Caco-2 (cell line): ENCODE measurements around the gene LRBA. TPM values are rescaled to one million over a fixed set of nuclear protein-coding genes. Genes with fewer than 3 reads are reported as not detected.

ENCODE experiments used
- BruUV-seq: library from RNA; stranded (reverse); fragments of 400-500 nt; replicated peaks from 2 replicates; lab custom pipeline; 2021; lab: Mats Ljungman, UMichigan
- CTCF ChIA-PET: fragments of 300-600 bp; sonication (Branson Sonifier 250); formaldehyde crosslinking; loops from one replicate; lab custom pipeline; 2022; ENCODE audit warnings: antibody characterized with exemption; lab: Charles Lee
- POLR2A ChIA-PET: fragments of 300-600 bp; sonication (Branson Sonifier 250); formaldehyde crosslinking; loops from one replicate; lab custom pipeline; 2022; ENCODE audit warnings: antibody characterized with exemption; lab: Charles Lee
- DNase-seq, 2 experiments: peaks; one replicate each; pipeline versions ENCODE4 v3.0.0 to v3.0.0-alpha.2; 2020 to 2022
- H3K27me3 ChIP-seq: replicated peaks from 2 replicates; pipeline ENCODE4 v1.6.0; 2011; ENCODE audit warnings: low read length; ENCODE audit not compliant: control insufficient read depth, insufficient read depth
- H3K36me3 ChIP-seq: 2 replicates; pipeline ENCODE4 v1.5.1; 2011; ENCODE audit warnings: low read length; ENCODE audit not compliant: control insufficient read depth, insufficient read depth
- H3K4me1 ChIP-seq: fragments of 250-450 bp; sonication (Bioruptor Pico); 2 replicates; pipeline ENCODE4 v1.5.1; 2020; ENCODE audit warnings: mild to moderate bottlenecking
- H3K4me3 ChIP-seq: 2 replicates; pipeline ENCODE4 v1.5.1; 2011; ENCODE audit warnings: low read depth, mild to moderate bottlenecking, control low read depth, low read length
- H3K9me3 ChIP-seq: fragments of 250-450 bp; sonication (Bioruptor Pico); 2 replicates; pipeline ENCODE4 v1.5.1; 2020; ENCODE audit warnings: mild to moderate bottlenecking, moderate library complexity
- H3K27ac Mint-ChIP-seq: one replicate; pipeline ENCODE4 v1.8.0; 2022; ENCODE audit warnings: mixed read lengths; ENCODE audit not compliant: unreplicated experiment
- H3K27me3 Mint-ChIP-seq: one replicate; pipeline ENCODE4 v1.8.0; 2022; ENCODE audit warnings: mixed read lengths; ENCODE audit not compliant: insufficient read depth, unreplicated experiment
- H3K36me3 Mint-ChIP-seq: one replicate; pipeline ENCODE4 v1.8.0; 2022; ENCODE audit warnings: mild to moderate bottlenecking, mixed read lengths; ENCODE audit not compliant: insufficient read depth, unreplicated experiment
- H3K4me1 Mint-ChIP-seq: one replicate; pipeline ENCODE4 v1.8.0; 2022; ENCODE audit warnings: low read depth, mixed read lengths; ENCODE audit not compliant: unreplicated experiment
- H3K4me3 Mint-ChIP-seq: one replicate; pipeline ENCODE4 v1.8.0; 2022; ENCODE audit warnings: mild to moderate bottlenecking, moderate library complexity, mixed read lengths; ENCODE audit not compliant: unreplicated experiment
- H3K9me3 Mint-ChIP-seq: one replicate; pipeline ENCODE4 v1.8.0; 2022; ENCODE audit warnings: mixed read lengths; ENCODE audit not compliant: unreplicated experiment
- CTCF ChIP-seq, 2 experiments: fragments of 200-600 bp in 1 of 2; IDR thresholded peaks; 1 replicate in 1 of 2; 2 replicates in 1 of 2; pipeline versions ENCODE4 v1.5.1 to v1.8.0; 2011 to 2022; ENCODE audit warnings: antibody characterized with exemption in 1 of 2, control low read depth in 1 of 2, inconsistent platforms in 1 of 2, low read depth in 1 of 2, low read length in 1 of 2, mild to moderate bottlenecking in 1 of 2, moderate library complexity in 1 of 2; ENCODE audit not compliant: insufficient read depth in 1 of 2, severe bottlenecking in 1 of 2, unreplicated experiment in 1 of 2
- intact Hi-C: fragments of 100-400 bp; cut with micrococcal nuclease; formaldehyde crosslinking; loops from one replicate; pipeline ENCODE4 v1.10.0; 2022; ENCODE audit not compliant: unreplicated experiment
- total RNA-seq: library from RNA; stranded (reverse); gene quantifications from 2 replicates; pipeline ENCODE4 v1.2.3, GENCODE V29; 2022

The LRBA gene
- total RNA-seq, 1 experiment from 2014 or later: 53.2 TPM

- H3K9me3 Mint-ChIP-seq: no peaks in the 10 kb centered on the region
- Histone ChIP-seq H3K27me3 (no peaks in the 10 kb centered on the region), H3K4me3 (no peak overlapping the region), H3K4me1 (no peaks in the 10 kb centered on the region), H3K9me3 (no peaks in the 10 kb centered on the region), H3K36me3 (no peaks in the 10 kb centered on the region)
- POLR2A ChIA-PET: no interaction called here
- no TSS peak for BruUV-seq
- no peaks in the 10 kb centered on the region for H3K36me3 Mint-ChIP-seq
- no peak overlapping the region for H3K27ac Mint-ChIP-seq
- H3K4me3 Mint-ChIP-seq: no peak overlapping the region
- intact Hi-C loops: no loop called here
- CTCF ChIA-PET: no interaction called here
- H3K4me1 Mint-ChIP-seq: no peaks in the 10 kb centered on the region
- H3K27me3 Mint-ChIP-seq: no peaks in the 10 kb centered on the region
- TF ChIP-seq CTCF (IDR thresholded peaks at IDR 0.05; ENCODE audit: insufficient read depth in 1 of 2, low read depth in 1 of 2, low read length in 1 of 2, severe bottlenecking in 1 of 2, unreplicated experiment in 1 of 2): no peak
- no peak for DNase-seq
Observed at GRCh38 chr4:150534818-150535217, 480.3 kb downstream of the LRBA start.

GRCh38 chr4:150533673-150534072 is 481.4 kb downstream of the LRBA start:
- ChIA-PET CTCF (no interaction called here), POLR2A (no interaction called here)
- H3K4me1 Mint-ChIP-seq: no peaks in the 10 kb centered on the region
- H3K36me3 Mint-ChIP-seq: no peaks in the 10 kb centered on the region
- no peaks in the 10 kb centered on the region for H3K9me3 Mint-ChIP-seq
- H3K4me3 Mint-ChIP-seq: no peak overlapping the region
- no peak overlapping the region for H3K27ac Mint-ChIP-seq
- Histone ChIP-seq H3K4me1 (no peaks in the 10 kb centered on the region), H3K9me3 (no peaks in the 10 kb centered on the region), H3K27me3 (no peaks in the 10 kb centered on the region), H3K36me3 (no peaks in the 10 kb centered on the region), H3K4me3 (no peak overlapping the region)
- H3K27me3 Mint-ChIP-seq: no peaks in the 10 kb centered on the region
- BruUV-seq: no TSS peak
- no peak for DNase-seq
- TF ChIP-seq CTCF (IDR thresholded peaks at IDR 0.05; ENCODE audit: insufficient read depth in 1 of 2, low read depth in 1 of 2, low read length in 1 of 2, severe bottlenecking in 1 of 2, unreplicated experiment in 1 of 2): no peak
- intact Hi-C loops: no loop called here

GRCh38 chr4:150525321-150525868 is 489.7 kb downstream of the LRBA start:
- Mint-ChIP-seq H3K9me3 (no peaks in the 10 kb centered on the region), H3K4me3 (no peak overlapping the region), H3K36me3 (no peaks in the 10 kb centered on the region), H3K4me1 (no peaks in the 10 kb centered on the region), H3K27me3 (no peaks in the 10 kb centered on the region), H3K27ac (no peak overlapping the region)
- no TSS peak for BruUV-seq
- CTCF ChIA-PET: no interaction called here
- Histone ChIP-seq H3K9me3 (no peaks in the 10 kb centered on the region), H3K27me3 (no peaks in the 10 kb centered on the region), H3K4me1 (no peaks in the 10 kb centered on the region), H3K4me3 (no peak overlapping the region), H3K36me3 (no peaks in the 10 kb centered on the region)
- intact Hi-C loops: no loop called here
- no peak for DNase-seq
- POLR2A ChIA-PET: no interaction called here
- TF ChIP-seq CTCF (IDR thresholded peaks at IDR 0.05; ENCODE audit: insufficient read depth in 1 of 2, low read depth in 1 of 2, low read length in 1 of 2, severe bottlenecking in 1 of 2, unreplicated experiment in 1 of 2): no peak
